Measurements from ENCODE around the gene TSPAN9. TPM values are rescaled to one million over a fixed set of nuclear protein-coding genes. Genes with fewer than 3 reads are reported as not detected.

TSPAN9 gene
- total RNA-seq, 1 experiment from 2014 or later, result 35.5 TPM

GRCh38 chr12:3272958-3273357 lies 195.8 kb downstream of the TSPAN9 start:
- no TSS peak for BruUV-seq (replicated peaks)
- ChIA-PET POLR2A (ENCODE audit: low non-redundant PET) (no interaction called here), CTCF (no interaction called here)
- H3K27me3 ChIP-seq (replicated peaks; ENCODE audit: insufficient read depth, low read depth, low read length, poor library complexity), result no peaks in the 10 kb centered on the region
- no peak overlapping the region for H3K4me3 ChIP-seq (ENCODE audit: low read depth, low read length, poor library complexity, severe bottlenecking)
- H3K27ac ChIP-seq (ENCODE audit: low read depth, low read length, poor library complexity, severe bottlenecking), result no peak overlapping the region
- TF ChIP-seq CTCF (conservative IDR thresholded peaks at IDR 0.05; ENCODE audit: low read depth, low read length), result no peak
- TF ChIP-seq EZH2 (IDR thresholded peaks at IDR 0.05; ENCODE audit: borderline replicate concordance, low read depth, low read length, poor library complexity, severe bottlenecking), result no peak
- DNase-seq (ENCODE audit: low spot score), result no peak
- no peaks in the 10 kb centered on the region for H3K36me3 ChIP-seq (ENCODE audit: insufficient read depth, low read length, poor library complexity, severe bottlenecking)
- no peaks in the 10 kb centered on the region for H3K4me1 ChIP-seq (ENCODE audit: insufficient read depth, low read length, poor library complexity, severe bottlenecking)
- no peaks in the 10 kb centered on the region for H3K9me3 ChIP-seq (ENCODE audit: low read depth, low read length, poor library complexity, severe bottlenecking)
- intact Hi-C loops (cut with micrococcal nuclease; ENCODE audit: unreplicated experiment), result no loop called here

DNA sequence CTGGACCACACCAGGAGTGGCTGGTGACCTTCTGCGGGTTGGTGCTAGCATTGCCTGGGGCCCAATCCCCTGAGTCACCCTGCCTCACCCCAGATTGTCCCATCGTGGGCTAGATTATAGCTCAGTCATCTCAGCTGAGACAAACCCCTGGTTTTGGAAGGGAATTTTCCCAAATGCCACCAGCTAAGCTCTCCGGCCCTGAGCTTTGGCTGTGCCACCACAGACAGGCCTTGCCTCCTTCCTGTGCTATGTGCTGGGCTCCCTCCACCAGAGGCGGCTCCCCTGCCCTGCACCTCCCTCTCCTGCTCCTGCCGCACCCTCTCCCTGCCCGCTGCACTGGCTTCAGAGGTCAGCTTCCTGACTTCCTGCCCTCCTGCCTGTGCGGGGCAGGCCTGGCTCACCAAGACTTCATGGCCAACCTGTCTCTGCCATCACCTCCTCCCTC lies 196.3 kb downstream of the TSPAN9 start:
- H3K4me3 ChIP-seq (ENCODE audit: low read depth, low read length, poor library complexity, severe bottlenecking), result no peak overlapping the region
- no peaks in the 10 kb centered on the region for H3K9me3 ChIP-seq (ENCODE audit: low read depth, low read length, poor library complexity, severe bottlenecking)
- H3K36me3 ChIP-seq (ENCODE audit: insufficient read depth, low read length, poor library complexity, severe bottlenecking), result no peaks in the 10 kb centered on the region
- POLR2A ChIA-PET (ENCODE audit: low non-redundant PET), result no interaction called here
- no TSS peak for BruUV-seq (replicated peaks)
- CTCF ChIA-PET, result no interaction called here
- intact Hi-C loops (cut with micrococcal nuclease; ENCODE audit: unreplicated experiment), result no loop called here
- no peak overlapping the region for H3K27ac ChIP-seq (ENCODE audit: low read depth, low read length, poor library complexity, severe bottlenecking)
- no peaks in the 10 kb centered on the region for H3K27me3 ChIP-seq (replicated peaks; ENCODE audit: insufficient read depth, low read depth, low read length, poor library complexity)
- H3K4me1 ChIP-seq (ENCODE audit: insufficient read depth, low read length, poor library complexity, severe bottlenecking), result no peaks in the 10 kb centered on the region
- DNase-seq (ENCODE audit: low spot score), result no peak
- TF ChIP-seq CTCF (conservative IDR thresholded peaks at IDR 0.05; ENCODE audit: low read depth, low read length), result no peak
- TF ChIP-seq EZH2 (IDR thresholded peaks at IDR 0.05; ENCODE audit: borderline replicate concordance, low read depth, low read length, poor library complexity, severe bottlenecking), result no peak

GRCh38 chr12:3274664-3275063 lies 197.5 kb downstream of the TSPAN9 start:
- no TSS peak for BruUV-seq (replicated peaks)
- POLR2A ChIA-PET (ENCODE audit: low non-redundant PET), result no interaction called here
- Histone ChIP-seq H3K27ac (ENCODE audit: low read depth, low read length, poor library complexity, severe bottlenecking) (no peak overlapping the region), H3K4me3 (ENCODE audit: low read depth, low read length, poor library complexity, severe bottlenecking) (no peak overlapping the region), H3K27me3 (replicated peaks; ENCODE audit: insufficient read depth, low read depth, low read length, poor library complexity) (no peaks in the 10 kb centered on the region), H3K4me1 (ENCODE audit: insufficient read depth, low read length, poor library complexity, severe bottlenecking) (no peaks in the 10 kb centered on the region), H3K9me3 (ENCODE audit: low read depth, low read length, poor library complexity, severe bottlenecking) (no peaks in the 10 kb centered on the region), H3K36me3 (ENCODE audit: insufficient read depth, low read length, poor library complexity, severe bottlenecking) (no peaks in the 10 kb centered on the region)
- intact Hi-C loops (cut with micrococcal nuclease; ENCODE audit: unreplicated experiment), result loop anchor here (1.0 to 2.0 kb wide), 3 partner anchors 66 to 201 kb away; no protein-coding TSS in a partner anchor
- CTCF ChIA-PET, result interaction anchor here (0.5 to 2.2 kb wide), 8 partner anchors 49 to 233 kb away, joined by 3 to 22 read pairs (median 5); no protein-coding TSS in a partner anchor
- DNase-seq (ENCODE audit: low spot score), result no peak
- TF ChIP-seq CTCF (conservative IDR thresholded peaks at IDR 0.05; ENCODE audit: low read depth, low read length), result no peak
- TF ChIP-seq EZH2 (IDR thresholded peaks at IDR 0.05; ENCODE audit: borderline replicate concordance, low read depth, low read length, poor library complexity, severe bottlenecking), result no peak
